GM12892 (cell line): Measurements from ENCODE around the gene ARHGEF26.

Experiments used
- POLR2A ChIP-seq: IDR thresholded peaks from 2 replicates; pipeline ENCODE4 v1.6.1; 2011; ENCODE audit warnings: low read depth, low read length, control low read depth
- POLR2AphosphoS5 ChIP-seq: IDR thresholded peaks from 2 replicates; pipeline ENCODE4 v1.6.1; 2011; ENCODE audit warnings: low read depth, low read length, control low read depth
- TAF1 ChIP-seq: IDR thresholded peaks from 2 replicates; pipeline ENCODE4 v1.6.1; 2011; ENCODE audit warnings: low read depth, mild to moderate bottlenecking, control low read depth, low read length, borderline replicate concordance

GRCh38 chr3:154240235-154240634 lies 119.0 kb downstream of the ARHGEF26 start:
- TF ChIP-seq POLR2A (no peak), POLR2AphosphoS5 (no peak), TAF1 (no peak)
